ENCODE measurements around the gene GRID2.

Gene GRID2

DNA sequence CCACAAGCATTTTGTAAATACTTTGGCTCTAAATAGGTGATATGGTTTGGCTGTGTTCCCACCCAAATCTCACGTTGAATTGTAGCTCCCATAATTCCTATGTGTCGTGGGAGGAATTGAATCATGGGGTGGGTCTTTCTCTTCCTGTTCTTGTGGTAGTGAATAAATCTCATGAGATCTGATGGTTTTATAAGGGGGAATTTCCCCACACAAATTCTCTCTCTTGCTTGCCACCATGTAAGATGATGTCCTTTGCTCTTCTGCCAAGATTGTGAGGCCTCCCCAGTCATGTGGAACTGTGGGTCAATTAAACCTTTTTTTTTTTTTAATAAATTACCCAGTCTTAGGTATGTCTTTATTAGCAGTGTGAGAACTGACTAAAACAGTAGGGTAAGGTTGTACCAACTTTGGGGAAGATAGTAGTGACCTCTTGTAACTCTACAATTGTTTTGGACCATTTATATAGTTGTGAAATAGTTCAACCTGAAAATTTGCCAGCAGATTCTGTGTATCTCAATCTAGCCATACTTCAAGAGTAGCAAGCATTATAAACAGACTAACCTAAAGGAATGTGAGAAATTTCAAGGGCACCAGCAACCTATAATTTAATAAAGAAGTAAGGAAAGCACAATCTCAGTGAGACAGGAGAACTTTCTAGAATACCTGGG, 727.8 kb downstream of the GRID2 start:
- DNase-seq (ENCODE audit: low spot score in 2 of 2) (no peak), ATAC-seq (replicated peaks; ENCODE audit: extremely low read depth, poor library complexity, severe bottlenecking) (no peak)
- H3K4me3 Mint-ChIP-seq, result no peak overlapping the region
- peaks cover 40% of the 10 kb centered on the region for H3K9me3 Mint-ChIP-seq
- no peaks in the 10 kb centered on the region for H3K4me1 Mint-ChIP-seq
- no peaks in the 10 kb centered on the region for H3K36me3 Mint-ChIP-seq (ENCODE audit: insufficient read depth)
- no peaks in the 10 kb centered on the region for H3K27me3 Mint-ChIP-seq
- no peak overlapping the region for H3K27ac Mint-ChIP-seq (ENCODE audit: low read depth)

DNA sequence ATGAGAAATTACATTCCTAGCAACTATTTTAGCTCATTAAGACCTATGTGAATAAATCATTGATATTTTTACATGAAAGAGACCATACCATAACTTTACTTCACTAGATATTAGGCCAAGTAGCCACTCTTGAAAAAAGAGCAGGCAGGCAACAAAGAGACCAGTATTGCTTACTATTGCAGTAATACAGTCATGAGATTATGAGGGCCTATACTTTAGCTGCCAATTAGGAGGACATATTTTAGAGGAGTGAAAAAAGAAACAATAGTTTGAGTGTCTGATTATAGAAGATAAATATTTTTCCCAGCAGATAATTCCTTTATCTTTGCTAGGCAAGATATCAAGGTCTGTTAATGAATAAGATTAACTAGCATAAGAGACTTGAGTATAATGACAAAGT, 739.0 kb downstream of the GRID2 start:
- H3K27me3 Mint-ChIP-seq, result no peaks in the 10 kb centered on the region
- no peak overlapping the region for H3K27ac Mint-ChIP-seq (ENCODE audit: low read depth)
- H3K4me1 Mint-ChIP-seq, result no peaks in the 10 kb centered on the region
- H3K4me3 Mint-ChIP-seq, result no peak overlapping the region
- peaks cover 17% of the 10 kb centered on the region for H3K9me3 Mint-ChIP-seq
- ATAC-seq (replicated peaks; ENCODE audit: extremely low read depth, poor library complexity, severe bottlenecking) (no peak), DNase-seq (ENCODE audit: low spot score in 2 of 2) (no peak)
- H3K36me3 Mint-ChIP-seq (ENCODE audit: insufficient read depth), result no peaks in the 10 kb centered on the region

DNA sequence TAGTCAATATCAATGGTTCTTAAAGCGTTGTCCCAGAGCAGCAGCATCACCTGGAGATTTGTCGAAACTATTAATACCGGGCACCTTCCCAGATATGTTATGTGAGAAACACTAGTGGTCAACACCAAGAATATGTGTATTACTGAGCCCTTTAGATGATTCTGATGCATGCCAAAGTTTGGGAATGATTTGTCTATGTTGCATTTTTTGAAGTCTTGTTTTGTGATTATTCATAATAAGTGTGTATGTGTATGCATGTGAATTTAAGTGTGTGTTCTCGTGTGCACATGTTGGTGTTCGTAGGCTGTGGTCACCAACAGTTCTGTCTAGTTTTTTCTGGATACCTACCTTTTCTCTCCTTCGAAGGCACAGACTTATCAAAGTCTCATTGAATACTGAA, 749.4 kb downstream of the GRID2 start:
- Mint-ChIP-seq H3K27ac (ENCODE audit: low read depth) (no peak overlapping the region), H3K27me3 (no peaks in the 10 kb centered on the region), H3K9me3 (no peaks in the 10 kb centered on the region), H3K36me3 (ENCODE audit: insufficient read depth) (no peaks in the 10 kb centered on the region), H3K4me1 (no peaks in the 10 kb centered on the region), H3K4me3 (no peak overlapping the region)
- DNase-seq (ENCODE audit: low spot score in 2 of 2), result no peak
- no peak for ATAC-seq (replicated peaks; ENCODE audit: extremely low read depth, poor library complexity, severe bottlenecking)

- Mint-ChIP-seq H3K4me1 (no peaks in the 10 kb centered on the region), H3K27me3 (no peaks in the 10 kb centered on the region), H3K4me3 (no peak overlapping the region), H3K36me3 (ENCODE audit: insufficient read depth) (no peaks in the 10 kb centered on the region), H3K27ac (ENCODE audit: low read depth) (no peak overlapping the region), H3K9me3 (peaks cover 5% of the 10 kb centered on the region)
- ATAC-seq (replicated peaks; ENCODE audit: extremely low read depth, poor library complexity, severe bottlenecking) (no peak), DNase-seq (ENCODE audit: low spot score in 2 of 2) (no peak)
These were observed 758.1 kb downstream of the GRID2 start for GRCh38 chr4:93061826-93062225.

DNA sequence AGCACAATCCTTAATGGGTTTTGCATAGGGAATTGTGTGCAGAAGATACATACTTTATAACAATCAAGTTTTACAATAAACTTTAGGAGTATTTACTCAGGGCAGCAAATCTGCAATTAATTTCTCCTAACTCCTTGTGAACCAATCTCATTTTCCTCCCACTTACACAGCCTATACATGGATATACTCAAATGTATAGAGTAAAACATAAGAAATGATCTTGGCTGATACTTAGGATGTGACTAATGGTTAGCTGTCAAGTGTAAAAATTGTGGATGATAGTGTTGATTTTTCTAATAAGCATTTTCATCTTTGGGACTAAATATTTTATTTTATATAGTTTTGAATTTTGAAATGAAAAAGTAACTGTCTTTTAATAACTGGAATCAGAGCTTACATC, 759.6 kb downstream of the GRID2 start:
- peaks cover 5% of the 10 kb centered on the region for H3K9me3 Mint-ChIP-seq

GRCh38 chr4:93065790-93066189, 762.0 kb downstream of the GRID2 start:
- no peak for DNase-seq (ENCODE audit: low spot score in 2 of 2)
- no peak for ATAC-seq (replicated peaks; ENCODE audit: extremely low read depth, poor library complexity, severe bottlenecking)
- Mint-ChIP-seq H3K27me3 (no peaks in the 10 kb centered on the region), H3K9me3 (peaks cover 5% of the 10 kb centered on the region), H3K4me1 (no peaks in the 10 kb centered on the region), H3K36me3 (ENCODE audit: insufficient read depth) (no peaks in the 10 kb centered on the region), H3K4me3 (no peak overlapping the region), H3K27ac (ENCODE audit: low read depth) (no peak overlapping the region)

More for the DNA sequence above, 759.6 kb downstream of the GRID2 start:
- no peak overlapping the region for H3K4me3 Mint-ChIP-seq
- DNase-seq (ENCODE audit: low spot score in 2 of 2) (no peak), ATAC-seq (replicated peaks; ENCODE audit: extremely low read depth, poor library complexity, severe bottlenecking) (no peak)
- H3K4me1 Mint-ChIP-seq, result no peaks in the 10 kb centered on the region
- no peak overlapping the region for H3K27ac Mint-ChIP-seq (ENCODE audit: low read depth)
- no peaks in the 10 kb centered on the region for H3K36me3 Mint-ChIP-seq (ENCODE audit: insufficient read depth)
- no peaks in the 10 kb centered on the region for H3K27me3 Mint-ChIP-seq

DNA sequence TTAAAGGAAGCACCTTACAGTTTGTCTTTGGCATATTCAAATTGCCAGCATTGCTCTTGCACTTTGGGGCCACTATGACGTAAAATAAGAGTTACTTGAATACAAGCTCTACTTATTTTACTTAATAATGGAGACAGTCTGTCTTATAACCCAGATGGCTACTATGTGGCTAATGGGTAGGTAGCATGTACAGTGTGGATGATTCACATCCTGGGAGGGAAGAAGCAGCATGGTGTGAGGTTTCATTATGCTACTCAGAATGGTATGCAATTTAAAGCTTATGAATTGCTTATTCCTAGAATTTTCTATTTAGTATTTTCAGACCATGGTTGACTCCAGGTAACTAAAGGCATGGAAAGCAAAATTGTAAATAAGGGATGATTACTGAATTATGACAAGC, 763.0 kb downstream of the GRID2 start:
- DNase-seq (ENCODE audit: low spot score in 2 of 2) (no peak), ATAC-seq (replicated peaks; ENCODE audit: extremely low read depth, poor library complexity, severe bottlenecking) (no peak)
- H3K9me3 Mint-ChIP-seq, result peaks cover 10% of the 10 kb centered on the region
- H3K4me3 Mint-ChIP-seq, result no peak overlapping the region
- no peak overlapping the region for H3K27ac Mint-ChIP-seq (ENCODE audit: low read depth)
- no peaks in the 10 kb centered on the region for H3K4me1 Mint-ChIP-seq
- H3K27me3 Mint-ChIP-seq, result no peaks in the 10 kb centered on the region
- H3K36me3 Mint-ChIP-seq (ENCODE audit: insufficient read depth), result no peaks in the 10 kb centered on the region

GRCh38 chr4:93072292-93072691, 768.5 kb downstream of the GRID2 start:
- H3K27ac Mint-ChIP-seq (ENCODE audit: low read depth), result no peak overlapping the region
- DNase-seq (ENCODE audit: low spot score in 2 of 2) (no peak), ATAC-seq (replicated peaks; ENCODE audit: extremely low read depth, poor library complexity, severe bottlenecking) (no peak)
- H3K4me3 Mint-ChIP-seq, result no peak overlapping the region
- H3K4me1 Mint-ChIP-seq, result no peaks in the 10 kb centered on the region
- peaks cover 10% of the 10 kb centered on the region for H3K9me3 Mint-ChIP-seq
- H3K36me3 Mint-ChIP-seq (ENCODE audit: insufficient read depth), result no peaks in the 10 kb centered on the region
- no peaks in the 10 kb centered on the region for H3K27me3 Mint-ChIP-seq

- no peak for ATAC-seq (replicated peaks; ENCODE audit: extremely low read depth, poor library complexity, severe bottlenecking)
- Mint-ChIP-seq H3K36me3 (ENCODE audit: insufficient read depth) (no peaks in the 10 kb centered on the region), H3K9me3 (peaks cover 22% of the 10 kb centered on the region), H3K27ac (ENCODE audit: low read depth) (no peak overlapping the region), H3K4me3 (no peak overlapping the region), H3K4me1 (no peaks in the 10 kb centered on the region), H3K27me3 (no peaks in the 10 kb centered on the region)
- no peak for DNase-seq (ENCODE audit: low spot score in 2 of 2)
These were observed 776.5 kb downstream of the GRID2 start for GRCh38 chr4:93080316-93080715.

GRCh38 chr4:93084599-93085305, 781.0 kb downstream of the GRID2 start:
- H3K27ac Mint-ChIP-seq (ENCODE audit: low read depth), result no peak overlapping the region
- H3K36me3 Mint-ChIP-seq (ENCODE audit: insufficient read depth), result no peaks in the 10 kb centered on the region
- ATAC-seq (replicated peaks; ENCODE audit: extremely low read depth, poor library complexity, severe bottlenecking), result no peak
- H3K4me1 Mint-ChIP-seq, result no peaks in the 10 kb centered on the region
- H3K27me3 Mint-ChIP-seq, result no peaks in the 10 kb centered on the region
- peaks cover 11% of the 10 kb centered on the region for H3K9me3 Mint-ChIP-seq
- no peak overlapping the region for H3K4me3 Mint-ChIP-seq
- no peak for DNase-seq (ENCODE audit: low spot score in 2 of 2)

GRCh38 chr4:93086356-93086755, 782.6 kb downstream of the GRID2 start:
- no peak overlapping the region for H3K27ac Mint-ChIP-seq (ENCODE audit: low read depth)
- no peaks in the 10 kb centered on the region for H3K4me1 Mint-ChIP-seq
- no peak overlapping the region for H3K4me3 Mint-ChIP-seq
- no peaks in the 10 kb centered on the region for H3K27me3 Mint-ChIP-seq
- peaks cover 5% of the 10 kb centered on the region for H3K9me3 Mint-ChIP-seq
- ATAC-seq (replicated peaks; ENCODE audit: extremely low read depth, poor library complexity, severe bottlenecking) (no peak), DNase-seq (ENCODE audit: low spot score in 2 of 2) (no peak)
- no peaks in the 10 kb centered on the region for H3K36me3 Mint-ChIP-seq (ENCODE audit: insufficient read depth)

DNA sequence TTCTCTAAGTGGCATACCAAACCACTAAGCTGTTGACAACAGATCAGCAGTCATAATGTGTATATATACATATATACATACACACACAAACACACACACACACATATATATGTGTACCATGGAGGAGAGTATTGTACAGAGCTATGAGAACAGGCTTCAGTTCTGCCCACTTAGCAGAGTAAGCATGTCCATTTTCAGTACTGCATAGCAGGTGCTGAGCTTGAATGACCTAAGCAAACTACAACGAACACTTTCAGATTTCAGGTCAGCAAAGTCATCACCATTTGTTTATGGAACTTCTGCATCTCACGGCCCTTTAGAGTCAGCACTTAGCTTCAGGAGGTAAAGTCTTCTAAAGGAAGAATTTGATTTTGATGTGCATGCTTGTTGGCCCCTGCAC, 789.0 kb downstream of the GRID2 start:
- ATAC-seq (replicated peaks; ENCODE audit: extremely low read depth, poor library complexity, severe bottlenecking) (no peak), DNase-seq (ENCODE audit: low spot score in 2 of 2) (no peak)
- Mint-ChIP-seq H3K4me1 (no peaks in the 10 kb centered on the region), H3K4me3 (no peak overlapping the region), H3K27me3 (no peaks in the 10 kb centered on the region), H3K27ac (ENCODE audit: low read depth) (no peak overlapping the region), H3K9me3 (no peaks in the 10 kb centered on the region), H3K36me3 (ENCODE audit: insufficient read depth) (no peaks in the 10 kb centered on the region)

DNA sequence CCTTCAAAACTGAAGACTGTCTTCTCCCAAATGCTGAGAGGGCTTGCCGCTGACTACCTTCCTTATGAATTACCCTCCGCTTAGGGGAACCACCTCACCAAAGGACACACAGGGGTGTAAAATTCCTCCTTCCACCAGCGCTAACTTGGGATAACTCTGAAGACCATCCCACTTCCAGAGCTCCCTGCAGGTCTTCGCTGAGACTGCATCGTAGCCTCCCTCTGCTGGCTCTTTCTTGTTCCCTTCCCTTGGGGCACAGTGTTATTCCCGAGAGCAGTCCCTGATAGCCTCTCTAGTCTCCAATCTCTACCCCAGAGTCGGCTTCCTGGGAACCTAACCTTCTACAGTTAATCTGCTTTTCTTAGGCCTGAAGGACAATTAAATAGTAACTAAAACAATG, 799.3 kb downstream of the GRID2 start:
- Mint-ChIP-seq H3K27ac (ENCODE audit: low read depth) (no peak overlapping the region), H3K36me3 (ENCODE audit: insufficient read depth) (peaks cover 2% of the 10 kb centered on the region), H3K4me1 (peaks cover 3% of the 10 kb centered on the region), H3K4me3 (no peak overlapping the region), H3K27me3 (no peaks in the 10 kb centered on the region), H3K9me3 (peaks cover 20% of the 10 kb centered on the region)
- DNase-seq (ENCODE audit: low spot score in 2 of 2) (no peak), ATAC-seq (replicated peaks; ENCODE audit: extremely low read depth, poor library complexity, severe bottlenecking) (no peak)

All from central memory CD8-positive, alpha-beta T cell (primary cell).